Hippocampal formation (tissue), 2 donors: Measurements from ENCODE around the gene ITGB3.
"Not testable (repeated sequence)": the region's sequence is repeated elsewhere in the genome, so short reads cannot be mapped to it uniquely, and the experiment has no call there.

Experiments used
- DNase-seq, 2 donors: peaks; one replicate each; lab custom pipeline; 2025; lab: John Stamatoyannopoulos, UW

The ITGB3 gene

GRCh38 chr17:47223007-47223406 is 30.6 kb upstream of the ITGB3 start:
- DNase-seq, result no peak

DNA sequence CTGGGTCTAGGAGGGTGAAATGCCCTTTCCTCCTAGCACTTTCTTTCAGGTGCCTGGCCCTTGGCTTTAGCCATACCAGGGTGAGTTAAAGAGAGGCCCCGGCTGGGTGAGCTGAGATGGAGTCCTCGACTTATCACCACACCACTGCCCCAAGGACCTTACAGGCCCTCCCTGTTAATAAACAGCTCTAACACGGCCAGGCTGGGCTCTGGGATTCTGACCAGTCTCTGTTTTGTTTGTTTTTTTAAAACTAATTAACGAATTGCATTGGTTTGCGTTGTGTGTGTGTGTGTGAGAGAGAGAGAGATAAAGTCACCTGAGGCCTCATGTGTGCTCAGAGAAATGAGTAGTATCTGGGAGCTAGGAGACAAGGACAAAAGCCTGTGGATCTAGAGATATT is 30.2 kb upstream of the ITGB3 start:
- no peak for DNase-seq

- not testable (repeated sequence) for DNase-seq
Observed at GRCh38 chr17:47224077-47224476, 29.6 kb upstream of the ITGB3 start.

GRCh38 chr17:47224966-47225365 is 28.7 kb upstream of the ITGB3 start:
- DNase-seq, result no peak

DNA sequence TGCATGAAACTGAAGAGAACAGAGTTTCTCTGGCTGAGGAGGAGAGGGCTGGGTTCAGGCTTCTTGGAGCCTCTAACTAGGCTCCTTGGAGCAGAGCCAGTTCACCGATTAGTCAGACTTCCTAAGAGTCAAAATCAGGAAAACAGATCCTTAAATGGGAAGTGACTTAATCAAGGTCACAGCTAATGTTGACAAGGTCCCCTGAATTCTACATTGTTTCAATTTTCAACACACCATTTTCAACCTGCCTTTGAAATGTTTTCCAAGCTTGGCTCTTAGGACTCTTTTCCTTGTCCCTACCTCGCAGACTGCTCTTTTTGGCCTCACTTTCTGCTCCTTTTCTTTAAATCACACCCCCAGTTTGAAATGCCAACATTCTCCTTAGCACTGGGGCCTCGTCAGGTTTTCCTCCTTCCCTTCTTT is 28.2 kb upstream of the ITGB3 start:
- DNase-seq, result no peak

GRCh38 chr17:47225911-47226688 is 27.5 kb upstream of the ITGB3 start:
- DNase-seq, result no peak

DNA sequence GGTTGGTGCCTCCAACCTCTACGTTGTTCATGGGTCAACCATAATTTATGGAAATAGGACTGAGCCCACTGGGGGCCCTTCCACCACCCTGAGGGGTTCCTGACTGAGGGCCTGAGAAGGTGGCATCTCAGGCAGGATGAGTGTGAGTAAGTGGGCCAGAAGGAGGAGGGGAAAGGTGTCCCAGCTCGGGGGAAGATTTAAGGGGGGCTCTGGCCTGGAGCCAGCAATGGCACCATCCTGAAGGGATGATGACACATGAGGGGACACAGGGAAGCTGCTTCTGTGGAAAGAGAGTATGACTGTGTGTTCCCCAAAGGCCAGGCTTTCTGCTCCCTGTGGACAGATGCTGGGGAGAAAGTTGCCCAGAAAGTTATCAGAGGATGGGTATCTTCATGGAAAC is 25.8 kb upstream of the ITGB3 start:
- DNase-seq, result no peak

DNA sequence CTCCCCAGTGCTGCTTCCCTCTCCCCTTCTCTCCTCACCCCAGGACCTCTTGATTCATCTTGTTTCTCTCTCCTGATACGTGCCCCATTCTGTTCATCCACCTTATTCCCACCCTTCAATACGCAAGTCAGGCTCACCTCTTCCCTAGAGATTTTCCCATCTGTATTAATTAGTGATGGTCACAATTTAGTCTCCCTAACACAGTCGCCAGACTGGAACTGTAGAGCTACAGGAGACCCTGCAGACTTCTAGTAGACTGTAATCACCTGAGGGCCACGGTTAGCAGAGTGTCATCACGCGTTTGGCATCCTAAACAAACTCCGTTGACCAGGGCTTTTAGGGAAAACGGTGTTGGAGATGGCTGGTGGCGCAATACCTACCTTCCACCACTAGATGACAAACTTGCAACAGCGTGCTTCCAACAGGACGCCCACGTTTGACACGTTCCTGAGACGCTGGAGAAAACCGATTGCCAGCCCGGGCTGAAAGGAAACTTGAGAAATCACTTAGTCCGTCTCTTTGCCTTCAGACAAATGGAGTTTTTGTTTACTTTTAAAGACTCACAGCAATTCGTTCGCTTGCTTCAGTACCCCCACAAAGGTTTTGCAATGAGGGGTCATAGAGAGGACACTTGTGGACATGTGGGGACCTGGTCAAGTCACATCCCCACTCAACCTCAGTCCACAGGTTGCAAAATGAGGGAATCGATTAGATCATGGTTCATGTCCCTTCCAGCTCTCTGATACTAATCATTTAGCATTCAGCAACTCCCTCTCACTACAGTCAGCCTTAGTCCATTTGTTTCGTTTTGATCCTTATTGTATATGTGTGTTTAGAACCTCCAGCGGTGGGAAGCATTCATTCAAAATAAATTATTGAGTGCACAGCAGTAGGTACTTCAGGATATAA is 23.8 kb upstream of the ITGB3 start:
- DNase-seq, result peak; percentile 60 to 71

DNA sequence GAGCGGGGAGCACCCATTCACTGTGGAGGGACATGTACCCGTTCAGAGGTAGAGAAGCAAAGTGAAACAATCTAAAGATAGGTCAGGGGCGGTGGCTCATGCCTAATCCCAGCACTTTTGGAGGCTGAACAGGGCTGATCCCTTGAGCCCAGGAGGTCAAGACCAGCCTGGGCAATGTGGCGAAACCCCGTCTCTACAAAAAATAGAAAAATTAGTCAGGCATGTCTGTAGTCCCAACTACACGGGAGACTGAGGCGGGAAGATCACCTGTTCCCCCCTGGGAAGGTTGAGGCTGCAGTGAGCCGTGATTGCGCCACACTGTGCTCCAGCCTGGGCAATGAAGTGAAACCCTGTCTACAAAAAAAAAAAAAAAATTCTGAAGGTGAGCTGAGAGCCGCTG is 22.8 kb upstream of the ITGB3 start:
- no peak for DNase-seq

DNA sequence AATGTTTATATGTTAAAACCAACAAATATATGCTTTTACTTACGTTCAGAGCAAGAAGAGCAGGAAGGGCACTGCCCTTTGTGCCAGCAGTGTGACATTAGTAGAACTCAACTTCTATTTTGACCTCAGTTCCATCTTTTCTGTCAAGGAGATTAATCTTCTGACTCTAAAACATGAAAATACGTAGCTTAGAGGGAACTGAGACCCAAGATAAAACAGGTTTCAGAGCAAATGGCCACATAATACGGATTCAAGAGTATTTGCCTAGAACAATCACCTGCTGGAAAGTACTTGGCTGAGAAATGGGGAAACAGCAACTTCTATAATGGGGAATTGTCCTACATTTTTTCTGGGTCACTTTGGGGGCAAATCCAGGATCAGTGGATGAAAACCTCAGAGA is 22.3 kb upstream of the ITGB3 start:
- DNase-seq, result no peak

GRCh38 chr17:47231866-47232265 is 21.8 kb upstream of the ITGB3 start:
- no peak for DNase-seq

DNA sequence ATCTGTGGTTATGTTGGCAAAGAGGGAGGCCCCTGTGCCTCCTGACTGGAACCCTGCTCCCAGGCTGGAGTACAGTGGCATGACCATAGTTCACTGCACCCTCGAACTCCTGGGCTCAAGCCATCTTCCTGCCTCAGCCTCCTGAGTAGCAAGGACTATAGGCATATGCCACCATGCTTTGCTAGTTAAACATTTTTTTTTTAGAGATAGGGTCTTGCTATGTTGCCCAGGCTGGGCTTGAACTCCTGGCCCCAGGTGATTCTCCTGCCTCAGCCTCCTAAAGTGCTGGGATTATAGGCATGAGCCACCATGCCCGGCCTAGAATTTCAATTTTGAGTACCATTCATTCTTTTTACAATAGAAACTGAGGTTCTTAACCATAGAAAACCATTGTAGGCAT is 21.2 kb upstream of the ITGB3 start:
- DNase-seq, result no peak

DNA sequence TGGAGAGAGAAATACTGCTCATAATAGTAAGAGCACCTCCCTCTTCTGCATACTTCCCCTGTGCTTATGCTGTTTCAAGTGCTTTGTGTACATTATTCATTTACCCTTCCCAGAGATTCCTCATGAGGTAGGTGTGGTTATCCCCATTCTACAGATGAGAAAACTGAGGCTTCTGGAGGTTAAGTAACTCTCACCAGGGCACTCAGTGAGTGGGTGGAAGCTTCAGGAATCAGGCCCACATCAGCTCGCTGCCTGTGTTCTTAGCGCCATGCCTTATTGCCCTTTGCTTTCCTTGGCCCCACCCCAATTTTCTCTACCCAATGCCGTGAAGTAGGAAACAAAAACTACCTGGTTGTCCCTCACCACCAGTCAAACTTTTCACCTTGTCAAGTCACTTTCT is 18.1 kb upstream of the ITGB3 start:
- no peak for DNase-seq

DNA sequence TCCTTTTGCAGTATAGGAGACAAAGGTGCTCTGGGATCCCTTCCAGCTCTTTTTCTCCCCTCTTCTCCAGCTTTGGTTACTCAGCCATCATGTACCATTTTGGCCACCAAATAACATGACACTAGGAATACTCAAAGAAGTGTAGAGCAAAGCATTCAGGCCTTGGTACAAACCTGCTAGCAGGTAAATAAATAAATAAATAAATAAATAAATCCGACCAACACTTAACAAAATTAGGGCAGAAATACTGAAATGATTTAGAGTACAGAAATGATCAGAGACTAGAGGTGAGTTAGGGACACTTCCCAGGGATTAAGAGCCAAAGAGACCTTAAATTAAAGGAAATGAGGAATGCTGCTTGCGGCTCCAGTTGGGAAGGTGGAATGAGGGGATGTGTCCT is 17.7 kb upstream of the ITGB3 start:
- DNase-seq, result no peak

DNA sequence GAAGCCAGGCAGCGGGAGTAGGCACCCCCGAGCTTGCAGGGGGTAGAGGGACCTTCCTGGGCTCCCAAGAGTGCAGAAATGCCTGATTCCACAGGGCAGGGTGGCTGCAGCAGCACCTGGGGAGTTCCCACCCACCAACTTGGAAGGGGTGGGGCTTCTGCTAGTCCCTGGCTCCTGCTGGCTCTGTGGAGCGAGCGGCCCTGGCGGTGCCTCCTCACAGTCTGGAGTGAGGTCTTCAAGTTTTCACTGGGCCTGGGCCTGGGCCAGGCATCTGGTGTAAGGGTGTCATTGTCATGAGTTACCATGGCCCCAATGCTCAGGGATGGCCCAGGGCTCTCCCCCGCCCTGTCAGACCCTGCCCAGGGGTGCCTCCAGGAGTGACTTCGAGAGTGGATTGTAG is 15.8 kb upstream of the ITGB3 start:
- DNase-seq, result no peak

DNA sequence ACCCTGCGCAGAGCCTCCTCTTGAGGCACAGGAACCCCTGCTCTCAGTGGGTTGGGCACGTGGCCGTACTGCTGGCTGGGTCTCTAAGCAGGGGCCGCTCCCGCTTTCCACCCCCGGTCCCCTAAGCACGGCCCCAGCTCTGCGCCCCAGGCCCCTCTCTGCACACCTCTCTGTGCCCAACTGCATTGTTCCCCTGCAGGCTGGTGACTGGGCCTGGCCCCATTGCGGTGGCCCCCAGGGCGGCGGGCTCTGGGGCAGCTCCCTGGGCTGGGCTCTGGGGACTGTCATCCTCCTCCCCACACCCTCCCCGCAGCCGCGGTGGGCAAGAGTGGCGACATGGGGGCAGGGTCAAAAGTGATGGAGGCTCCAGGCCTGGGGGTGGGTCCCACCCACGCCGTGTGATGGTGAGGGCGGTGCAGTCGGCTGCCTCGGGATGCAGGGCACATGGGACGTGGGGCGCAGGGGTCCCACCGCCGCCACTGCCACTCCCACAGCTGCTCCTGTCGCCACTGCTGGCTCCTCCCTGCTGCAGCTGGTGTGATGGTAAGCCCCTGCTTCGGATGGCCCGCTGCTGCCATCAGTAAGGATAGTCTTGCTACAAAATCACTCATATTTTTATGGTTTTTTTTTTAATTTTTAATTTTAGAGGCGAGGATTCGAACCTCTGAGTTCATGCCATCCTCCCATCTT is 15.2 kb upstream of the ITGB3 start:
- no peak for DNase-seq

- no peak for DNase-seq
Observed at GRCh38 chr17:47239619-47239966, 14.0 kb upstream of the ITGB3 start.

- DNase-seq, result peak in 1 of 2 donors; percentile 32
Observed at GRCh38 chr17:47239967-47240651, 13.5 kb upstream of the ITGB3 start.

GRCh38 chr17:47240806-47241205 is 12.8 kb upstream of the ITGB3 start:
- DNase-seq, result peak in 1 of 2 donors; percentile 17

DNA sequence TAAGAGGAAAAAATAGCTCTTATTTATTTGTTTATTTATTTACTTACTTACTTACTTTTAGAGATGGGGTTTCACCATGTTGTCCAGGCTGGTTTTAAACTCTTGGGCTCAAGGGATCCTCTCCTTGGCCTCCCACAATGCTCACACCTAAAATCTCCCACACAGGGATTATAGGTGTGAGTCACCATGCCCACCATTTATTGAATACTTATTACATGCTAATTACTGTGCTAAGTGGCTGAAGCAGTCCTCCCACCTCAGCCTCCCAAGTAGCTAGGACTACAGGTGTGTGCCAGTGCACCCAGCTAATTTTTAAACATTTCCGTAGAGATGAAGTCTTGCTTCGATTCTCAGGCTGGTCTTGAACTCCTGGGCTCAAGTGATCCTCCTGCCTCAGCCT is 11.0 kb upstream of the ITGB3 start:
- DNase-seq, result no peak

GRCh38 chr17:47243737-47244598 is 9.7 kb upstream of the ITGB3 start:
- DNase-seq, result no peak
